Neutrophil (primary cell): ENCODE measurements around the gene DNAH10.
A peak's percentile ranks its signal among the peaks of the same experiment; 100 is the strongest.

ENCODE experiments used
- H3K27ac ChIP-seq: fragments of 200-600 bp; sonication (generic); 2 replicates; pipeline ENCODE4 v1.5.1; 2016; ENCODE audit warnings: mild to moderate bottlenecking, moderate library complexity
- H3K27me3 ChIP-seq: fragments of 200-600 bp; sonication (generic); 2 replicates; pipeline ENCODE4 v1.6.0; 2016; ENCODE audit warnings: mild to moderate bottlenecking
- H3K36me3 ChIP-seq: fragments of 200-600 bp; sonication (generic); 2 replicates; pipeline ENCODE4 v1.5.1; 2017
- H3K4me1 ChIP-seq, 2 experiments: fragments of 200-600 bp in 1 of 2; sonication (generic) in 1 of 2; 1 replicate in 1 of 2; 2 replicates in 1 of 2; pipeline versions ENCODE4 v1.5.1 to v1.6.1; 2013 to 2016; ENCODE audit warnings: low read depth in 1 of 2, low read length in 1 of 2, mild to moderate bottlenecking in 1 of 2, moderate library complexity in 1 of 2; ENCODE audit not compliant: control insufficient read depth in 1 of 2, insufficient read depth in 1 of 2
- H3K4me3 ChIP-seq, 2 experiments: fragments of 200-600 bp in 1 of 2; sonication (generic) in 1 of 2; 1 replicate in 1 of 2; 2 replicates in 1 of 2; pipeline ENCODE4 v1.5.1; 2013 to 2016; ENCODE audit warnings: low read depth in 1 of 2, low read length in 1 of 2, mild to moderate bottlenecking in 1 of 2, moderate library complexity in 1 of 2
- H3K9me3 ChIP-seq: fragments of 200-600 bp; sonication (generic); 2 replicates; pipeline ENCODE4 v1.5.1; 2016
- CTCF ChIP-seq: fragments of 200-600 bp; sonication (generic); IDR thresholded peaks from 2 replicates; pipeline ENCODE4 v1.5.1; 2016; ENCODE audit warnings: antibody characterized with exemption

DNAH10 gene

GRCh38 chr12:123764109-123764508, 2.0 kb downstream of the DNAH10 start:
- no peaks in the 10 kb centered on the region for H3K36me3 ChIP-seq
- no peaks in the 10 kb centered on the region for H3K9me3 ChIP-seq
- no peak overlapping the region for H3K27ac ChIP-seq
- H3K4me1 ChIP-seq = peaks cover 23 to 35% of the 10 kb centered on the region in 2 experiments
- TF ChIP-seq CTCF = no peak
- H3K27me3 ChIP-seq = peaks cover 50% of the 10 kb centered on the region
- H3K4me3 ChIP-seq = no peak overlapping the region

GRCh38 chr12:123765504-123766035, 3.5 kb downstream of the DNAH10 start:
- Histone ChIP-seq H3K27me3 (peaks cover 50% of the 10 kb centered on the region), H3K36me3 (no peaks in the 10 kb centered on the region), H3K9me3 (no peaks in the 10 kb centered on the region), H3K4me1 (peaks cover 23 to 35% of the 10 kb centered on the region in 2 experiments), H3K4me3 (no peak overlapping the region), H3K27ac (no peak overlapping the region)
- TF ChIP-seq CTCF = no peak

GRCh38 chr12:123767613-123768012, 5.5 kb downstream of the DNAH10 start:
- Histone ChIP-seq H3K4me1 (peaks cover 19 to 24% of the 10 kb centered on the region in 2 experiments), H3K4me3 (peak overlapping the region; percentile 27 to 36), H3K27ac (peak overlapping the region; percentile 85), H3K27me3 (peaks cover 35% of the 10 kb centered on the region), H3K36me3 (no peaks in the 10 kb centered on the region), H3K9me3 (no peaks in the 10 kb centered on the region)
- no peak for TF ChIP-seq CTCF

- no peaks in the 10 kb centered on the region for H3K36me3 ChIP-seq
- peaks cover 17 to 19% of the 10 kb centered on the region in 2 experiments for H3K4me1 ChIP-seq
- no peak overlapping the region for H3K27ac ChIP-seq
- H3K4me3 ChIP-seq = no peak overlapping the region
- H3K9me3 ChIP-seq = no peaks in the 10 kb centered on the region
- no peaks in the 10 kb centered on the region for H3K27me3 ChIP-seq
- no peak for TF ChIP-seq CTCF
Measured at GRCh38 chr12:123771261-123771660, 9.2 kb downstream of the DNAH10 start.

GRCh38 chr12:123772074-123772473, 10.0 kb downstream of the DNAH10 start:
- no peak for TF ChIP-seq CTCF
- Histone ChIP-seq H3K4me1 (peaks cover 16 to 17% of the 10 kb centered on the region in 2 experiments), H3K27me3 (no peaks in the 10 kb centered on the region), H3K36me3 (no peaks in the 10 kb centered on the region), H3K4me3 (no peak overlapping the region), H3K27ac (no peak overlapping the region), H3K9me3 (no peaks in the 10 kb centered on the region)
